Trophoblast cell (in vitro differentiated cells and primary cell): Measurements from ENCODE around the gene DUXB.
A peak's percentile ranks its signal among the peaks of the same experiment; 100 is the strongest.

Experiments used
- DNase-seq, 2 donors: peaks; one replicate each; pipeline ENCODE4 v3.0.0-alpha.2; 2016
- H2AFZ ChIP-seq: 2 replicates; pipeline ENCODE4 v1.6.1; 2013; ENCODE audit warnings: low read length, moderate library complexity, mild to moderate bottlenecking; ENCODE audit not compliant: insufficient read depth, poor library complexity
- H2AK5ac ChIP-seq: 2 replicates; pipeline ENCODE4 v1.6.1; 2013; ENCODE audit warnings: mild to moderate bottlenecking, low read length
- H2BK120ac ChIP-seq: 2 replicates; pipeline ENCODE4 v1.6.1; 2013; ENCODE audit warnings: low read length, mild to moderate bottlenecking, moderate library complexity; ENCODE audit not compliant: insufficient read depth, poor library complexity
- H2BK12ac ChIP-seq: 2 replicates; pipeline ENCODE4 v1.6.1; 2013; ENCODE audit warnings: mild to moderate bottlenecking, low read length, moderate library complexity
- H2BK5ac ChIP-seq: 2 replicates; pipeline ENCODE4 v1.6.1; 2013; ENCODE audit warnings: low read length, low read depth, moderate library complexity, mild to moderate bottlenecking; ENCODE audit not compliant: poor library complexity
- H3K14ac ChIP-seq: 2 replicates; pipeline ENCODE4 v1.6.1; 2013; ENCODE audit warnings: mild to moderate bottlenecking, low read length
- H3K18ac ChIP-seq: 2 replicates; pipeline ENCODE4 v1.6.1; 2013; ENCODE audit warnings: mild to moderate bottlenecking, low read length
- H3K23ac ChIP-seq: 2 replicates; pipeline ENCODE4 v1.6.1; 2013; ENCODE audit warnings: low read length
- H3K27ac ChIP-seq: 2 replicates; pipeline ENCODE4 v1.5.1; 2013; ENCODE audit warnings: low read depth, mild to moderate bottlenecking, inconsistent platforms, low read length, moderate library complexity
- H3K27me3 ChIP-seq: 2 replicates; pipeline ENCODE4 v1.6.1; 2013; ENCODE audit warnings: inconsistent platforms, mild to moderate bottlenecking, low read length, moderate library complexity; ENCODE audit not compliant: insufficient read depth
- H3K36me3 ChIP-seq, 2 experiments: 1 replicate in 1 of 2; 2 replicates in 1 of 2; pipeline ENCODE4 v1.6.1; 2013; ENCODE audit warnings: low read length in 2 of 2, mild to moderate bottlenecking in 2 of 2, moderate library complexity in 1 of 2; ENCODE audit not compliant: insufficient read depth in 2 of 2, control insufficient read depth in 1 of 2
- H3K4ac ChIP-seq: 2 replicates; pipeline ENCODE4 v1.6.1; 2013; ENCODE audit warnings: low read depth, mild to moderate bottlenecking, low read length, moderate library complexity
- H3K4me1 ChIP-seq, 2 experiments: 1 replicate in 1 of 2; 2 replicates in 1 of 2; pipeline ENCODE4 v1.6.1; 2013; ENCODE audit warnings: low read length in 2 of 2, mild to moderate bottlenecking in 2 of 2, moderate library complexity in 1 of 2; ENCODE audit not compliant: insufficient read depth in 2 of 2, control insufficient read depth in 1 of 2
- H3K4me2 ChIP-seq: 2 replicates; pipeline ENCODE4 v1.6.1; 2013; ENCODE audit warnings: inconsistent platforms, mild to moderate bottlenecking, low read length, moderate library complexity
- H3K4me3 ChIP-seq: 2 replicates; pipeline ENCODE4 v1.5.1; 2013; ENCODE audit warnings: mild to moderate bottlenecking, low read depth, low read length, inconsistent platforms
- H3K79me1 ChIP-seq: one replicate; pipeline ENCODE4 v1.6.1; 2013; ENCODE audit warnings: low read length
- H3K79me2 ChIP-seq: 2 replicates; pipeline ENCODE4 v1.6.1; 2013; ENCODE audit warnings: low read length, mild to moderate bottlenecking; ENCODE audit not compliant: control insufficient read depth, insufficient read depth, poor library complexity
- H3K9ac ChIP-seq: 2 replicates; pipeline ENCODE4 v1.6.1; 2013; ENCODE audit warnings: mild to moderate bottlenecking, low read length
- H3K9me3 ChIP-seq: 2 replicates; pipeline ENCODE4 v1.6.1; 2013; ENCODE audit warnings: low read depth, mild to moderate bottlenecking, control low read depth, inconsistent platforms, low read length; ENCODE audit not compliant: insufficient read depth
- H4K12ac ChIP-seq: 2 replicates; pipeline ENCODE4 v1.6.1; 2013; ENCODE audit warnings: low read depth, mild to moderate bottlenecking, low read length, moderate library complexity
- H4K8ac ChIP-seq: 2 replicates; pipeline ENCODE4 v1.6.1; 2013; ENCODE audit warnings: low read depth, mild to moderate bottlenecking, low read length, moderate library complexity
- H4K91ac ChIP-seq: one replicate; pipeline ENCODE4 v1.6.1; 2013; ENCODE audit warnings: low read depth, mild to moderate bottlenecking, low read length, moderate library complexity
- WGBS: extraction: QIAGEN DNeasy Blood & Tissue Kit; methylation state at CpG from one replicate; pipeline ENCODE4 v1.1.7; 2013; ENCODE audit warnings: missing lambda C conversion rate; ENCODE audit not compliant: insufficient read length, insufficient coverage; ENCODE audit errors: extremely low coverage; 5-methylcytosine and 5-hydroxymethylcytosine counted together

The DUXB gene

DNA sequence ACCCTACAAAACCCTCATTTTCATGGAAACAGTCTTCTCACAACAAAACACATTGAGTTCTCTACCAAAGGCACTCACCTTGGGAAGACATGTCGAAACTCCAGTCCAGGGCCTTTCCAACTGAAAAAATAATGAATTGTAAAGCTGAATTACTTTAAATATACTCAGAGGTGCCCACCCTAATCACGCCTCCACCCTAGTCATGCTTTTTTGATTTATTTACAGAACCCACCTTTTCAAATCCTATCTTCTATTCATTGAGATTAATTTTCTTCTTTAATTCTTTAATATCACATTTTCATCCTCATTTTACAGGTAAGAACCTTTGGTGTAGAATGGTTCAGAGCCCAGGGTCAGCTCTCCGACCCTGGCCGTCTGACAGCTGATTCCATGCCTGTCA is 24.4 kb downstream of the DUXB start, which contains the start of gene CPHXL2:
Gene CPHXL2 (minus strand): TSS at position 101 of the 400 bp plus-strand sequence. CDS start 10 bp downstream, at position 91.
- DNase-seq: no peak
- Histone ChIP-seq H2BK12ac (no peak within 1 kb of the TSS), H2AK5ac (no peak within 1 kb of the TSS), H3K79me2 (no peaks in the 10 kb centered on the region), H3K27ac (no peak within 1 kb of the TSS), H4K91ac (no peak within 1 kb of the TSS), H3K4ac (no peak within 1 kb of the TSS), H3K27me3 (no peaks in the 10 kb centered on the region), H3K14ac (no peak within 1 kb of the TSS), H3K4me3 (no peak within 1 kb of the TSS), H4K12ac (no peak within 1 kb of the TSS), H3K4me2 (no peak within 1 kb of the TSS), H4K8ac (no peak within 1 kb of the TSS), H3K9ac (no peak within 1 kb of the TSS), H2BK120ac (no peak within 1 kb of the TSS), H3K36me3 (no peaks in the 10 kb centered on the region), H2BK5ac (no peak within 1 kb of the TSS), H3K18ac (no peak within 1 kb of the TSS), H3K4me1 (no peaks in the 10 kb centered on the region), H3K9me3 (no peaks in the 10 kb centered on the region), H3K79me1 (no peaks in the 10 kb centered on the region), H3K23ac (no peak within 1 kb of the TSS), H2AFZ (no peak within 1 kb of the TSS)
- no CpG with 5 or more reads among the region's 4 CpGs for WGBS

DNA sequence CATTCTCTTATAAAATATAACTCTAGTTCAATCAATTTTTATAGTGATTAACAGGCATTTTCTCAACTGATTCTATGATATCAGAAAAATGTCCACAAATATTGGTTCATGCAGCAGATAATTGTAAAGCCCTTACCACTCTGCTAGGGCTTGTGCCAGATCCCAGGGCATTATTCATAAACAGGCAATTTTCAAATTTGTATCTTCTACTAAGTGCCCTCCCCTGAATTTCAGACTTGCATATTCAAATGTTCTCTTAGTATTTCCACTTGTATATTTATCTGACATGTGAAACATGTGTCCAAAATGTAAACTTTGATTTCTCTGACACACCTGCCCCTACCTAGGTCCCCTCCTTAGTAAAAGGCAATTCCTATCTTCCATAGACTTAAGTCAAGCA is 33.8 kb downstream of the DUXB start:
- H3K23ac ChIP-seq: no peak overlapping the region
- no peak overlapping the region for H4K91ac ChIP-seq
- H2BK12ac ChIP-seq: no peak overlapping the region
- no peaks in the 10 kb centered on the region for H3K27me3 ChIP-seq
- no peaks in the 10 kb centered on the region for H3K36me3 ChIP-seq
- H4K12ac ChIP-seq: no peak overlapping the region
- no peak overlapping the region for H2BK5ac ChIP-seq
- no peaks in the 10 kb centered on the region for H3K4me1 ChIP-seq
- H3K27ac ChIP-seq: no peak overlapping the region
- H3K9me3 ChIP-seq: no peaks in the 10 kb centered on the region
- H3K4me3 ChIP-seq: no peak overlapping the region
- no peak overlapping the region for H2AK5ac ChIP-seq
- H4K8ac ChIP-seq: no peak overlapping the region
- H3K4me2 ChIP-seq: no peak overlapping the region
- H2AFZ ChIP-seq: no peak overlapping the region
- H3K9ac ChIP-seq: no peak overlapping the region
- no peaks in the 10 kb centered on the region for H3K79me2 ChIP-seq
- H2BK120ac ChIP-seq: no peak overlapping the region
- no peak for DNase-seq
- no peak overlapping the region for H3K4ac ChIP-seq
- no peak overlapping the region for H3K18ac ChIP-seq
- no peaks in the 10 kb centered on the region for H3K79me1 ChIP-seq
- H3K14ac ChIP-seq: no peak overlapping the region

DNA sequence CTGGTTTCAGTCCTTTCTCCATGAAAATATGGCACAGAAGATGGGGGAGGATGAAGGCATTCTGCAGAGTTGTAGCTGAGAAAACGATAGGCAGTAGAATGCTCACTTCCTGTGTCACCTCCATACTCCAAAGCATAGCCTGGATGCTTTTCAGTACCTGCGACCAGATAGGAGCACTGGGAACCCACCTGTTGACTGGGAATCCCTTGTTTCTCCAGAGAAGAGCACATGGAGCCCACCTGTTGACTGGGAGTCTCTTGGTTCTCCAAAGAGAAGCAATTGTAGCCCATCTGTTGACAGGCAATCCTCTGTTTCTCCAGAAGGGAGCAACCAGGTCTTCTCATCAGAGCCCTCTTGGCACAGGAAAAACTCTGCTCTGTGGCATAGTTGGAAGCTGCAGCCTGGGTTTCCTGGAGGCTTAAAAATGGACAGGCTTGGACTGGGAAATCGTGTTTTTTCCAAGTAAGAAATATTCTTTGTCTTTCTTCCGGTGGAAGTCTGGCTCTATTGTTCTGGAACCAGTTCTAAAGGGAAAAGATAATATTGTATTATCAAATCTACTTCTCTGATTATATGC is 40.4 kb downstream of the DUXB start:
- Histone ChIP-seq H3K9ac (no peak overlapping the region), H3K23ac (no peak overlapping the region), H4K12ac (no peak overlapping the region), H2BK12ac (no peak overlapping the region), H3K18ac (no peak overlapping the region), H3K4me1 (no peaks in the 10 kb centered on the region), H3K79me1 (no peaks in the 10 kb centered on the region), H3K27me3 (no peaks in the 10 kb centered on the region), H3K9me3 (peaks cover 2% of the 10 kb centered on the region), H3K27ac (no peak overlapping the region), H3K14ac (no peak overlapping the region), H2AFZ (no peak overlapping the region), H2BK5ac (no peak overlapping the region), H3K4me3 (no peak overlapping the region), H3K4me2 (no peak overlapping the region), H3K36me3 (peaks cover 12 to 13% of the 10 kb centered on the region in 2 experiments), H2BK120ac (no peak overlapping the region), H3K79me2 (no peaks in the 10 kb centered on the region), H4K91ac (no peak overlapping the region), H2AK5ac (no peak overlapping the region), H3K4ac (no peak overlapping the region), H4K8ac (no peak overlapping the region)
- WGBS: no CpG with 5 or more reads among the region's 4 CpGs
- no peak for DNase-seq

DNA sequence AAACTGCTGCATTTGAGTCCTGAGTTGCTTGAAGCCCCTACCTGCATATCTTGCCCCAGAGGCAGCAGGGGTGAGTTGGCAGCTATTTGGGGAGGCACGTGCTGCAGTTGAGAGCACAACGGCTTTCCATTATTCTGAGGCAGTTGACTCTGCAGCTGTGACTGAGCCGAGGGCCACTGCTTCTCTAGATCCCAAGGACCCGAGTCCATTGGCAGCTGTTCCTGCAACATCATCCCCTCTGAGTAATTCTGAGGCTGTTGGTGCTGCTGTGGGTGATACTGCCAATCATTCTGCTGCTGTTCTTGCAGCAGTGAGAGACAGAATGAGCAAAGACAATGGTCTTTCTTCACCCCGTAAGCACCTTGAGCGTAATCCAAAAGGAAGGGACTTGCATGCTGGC is 40.9 kb downstream of the DUXB start:
- Histone ChIP-seq H3K18ac (no peak overlapping the region), H2AFZ (no peak overlapping the region), H3K9me3 (peaks cover 2% of the 10 kb centered on the region), H3K23ac (no peak overlapping the region), H3K4me2 (no peak overlapping the region), H3K4ac (no peak overlapping the region), H3K4me3 (peak overlapping the region; percentile 1), H3K27me3 (no peaks in the 10 kb centered on the region), H4K91ac (no peak overlapping the region), H3K36me3 (peaks cover 13 to 16% of the 10 kb centered on the region in 2 experiments), H4K8ac (no peak overlapping the region), H3K27ac (no peak overlapping the region), H2BK120ac (no peak overlapping the region), H3K79me2 (no peaks in the 10 kb centered on the region), H2BK12ac (no peak overlapping the region), H3K14ac (no peak overlapping the region), H4K12ac (no peak overlapping the region), H2BK5ac (no peak overlapping the region), H2AK5ac (no peak overlapping the region), H3K79me1 (no peaks in the 10 kb centered on the region), H3K9ac (no peak overlapping the region), H3K4me1 (no peaks in the 10 kb centered on the region)
- no peak for DNase-seq
- no CpG with 5 or more reads among the region's 6 CpGs for WGBS
